ENCODE results near the gene INHA. TPM values are rescaled to one million over a fixed set of nuclear protein-coding genes. Genes with fewer than 3 reads are reported as not detected.

Gene INHA
- total RNA-seq, 4 donors from 2014 or later, result 0.58 to 1.4 (median 0.84) TPM; not detected in 1

DNA sequence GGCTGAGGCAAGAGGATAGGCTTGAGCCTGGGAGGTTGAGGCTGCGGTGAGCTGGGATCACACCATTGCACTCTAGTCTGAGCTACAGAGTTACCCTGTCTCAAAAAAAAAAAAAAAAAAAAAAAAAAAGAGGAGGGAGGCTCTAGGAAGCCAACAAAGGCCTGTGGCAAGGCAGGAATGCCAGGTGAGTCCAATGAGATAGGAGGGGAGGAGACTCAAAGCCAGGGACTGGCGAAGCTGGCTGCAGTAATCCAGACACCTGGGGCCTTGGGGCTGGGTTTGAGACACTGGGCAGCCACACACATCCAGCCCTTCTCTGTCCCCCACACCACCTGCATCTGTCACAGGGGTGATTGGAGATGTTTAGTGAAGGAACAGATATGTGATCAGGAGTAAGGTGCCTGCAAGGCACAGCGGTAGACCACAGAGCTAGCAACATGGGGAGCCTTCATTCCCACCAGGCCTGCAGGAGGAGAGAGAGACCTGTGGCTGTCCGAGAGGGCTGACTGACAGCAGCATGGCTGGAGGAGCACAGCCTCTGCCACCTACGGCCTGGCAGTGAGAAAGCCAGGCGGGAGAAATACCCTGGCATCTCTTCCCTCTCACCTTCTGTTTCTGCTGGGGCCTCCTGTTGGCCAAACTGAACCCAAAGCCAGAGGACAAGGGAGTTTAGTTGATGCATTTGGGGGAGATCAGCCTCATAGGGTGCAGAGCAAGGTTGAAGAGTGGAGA, 38.0 kb upstream of the INHA start:
- no peak overlapping the region for H3K4me3 ChIP-seq (ENCODE audit: low read depth, poor library complexity, severe bottlenecking)
- intact Hi-C loops (cut with DNase I; ENCODE audit: low total_unique reads), result loop anchor here (5.0 kb wide), 1 partner anchor 127 kb away; no protein-coding TSS in a partner anchor
- no peak for DNase-seq (ENCODE audit: low spot score in 2 of 2)
- TF ChIP-seq, protein P1, sequence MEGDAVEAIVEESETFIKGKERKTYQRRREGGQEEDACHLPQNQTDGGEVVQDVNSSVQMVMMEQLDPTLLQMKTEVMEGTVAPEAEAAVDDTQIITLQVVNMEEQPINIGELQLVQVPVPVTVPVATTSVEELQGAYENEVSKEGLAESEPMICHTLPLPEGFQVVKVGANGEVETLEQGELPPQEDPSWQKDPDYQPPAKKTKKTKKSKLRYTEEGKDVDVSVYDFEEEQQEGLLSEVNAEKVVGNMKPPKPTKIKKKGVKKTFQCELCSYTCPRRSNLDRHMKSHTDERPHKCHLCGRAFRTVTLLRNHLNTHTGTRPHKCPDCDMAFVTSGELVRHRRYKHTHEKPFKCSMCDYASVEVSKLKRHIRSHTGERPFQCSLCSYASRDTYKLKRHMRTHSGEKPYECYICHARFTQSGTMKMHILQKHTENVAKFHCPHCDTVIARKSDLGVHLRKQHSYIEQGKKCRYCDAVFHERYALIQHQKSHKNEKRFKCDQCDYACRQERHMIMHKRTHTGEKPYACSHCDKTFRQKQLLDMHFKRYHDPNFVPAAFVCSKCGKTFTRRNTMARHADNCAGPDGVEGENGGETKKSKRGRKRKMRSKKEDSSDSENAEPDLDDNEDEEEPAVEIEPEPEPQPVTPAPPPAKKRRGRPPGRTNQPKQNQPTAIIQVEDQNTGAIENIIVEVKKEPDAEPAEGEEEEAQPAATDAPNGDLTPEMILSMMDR (IDR thresholded peaks at IDR 0.05), result no peak
- TF ChIP-seq POLR2A (IDR thresholded peaks at IDR 0.05), result no peak
- 81 to 90% methylated on average over 6 of the region's 6 CpGs for WGBS, 2 donors

DNA sequence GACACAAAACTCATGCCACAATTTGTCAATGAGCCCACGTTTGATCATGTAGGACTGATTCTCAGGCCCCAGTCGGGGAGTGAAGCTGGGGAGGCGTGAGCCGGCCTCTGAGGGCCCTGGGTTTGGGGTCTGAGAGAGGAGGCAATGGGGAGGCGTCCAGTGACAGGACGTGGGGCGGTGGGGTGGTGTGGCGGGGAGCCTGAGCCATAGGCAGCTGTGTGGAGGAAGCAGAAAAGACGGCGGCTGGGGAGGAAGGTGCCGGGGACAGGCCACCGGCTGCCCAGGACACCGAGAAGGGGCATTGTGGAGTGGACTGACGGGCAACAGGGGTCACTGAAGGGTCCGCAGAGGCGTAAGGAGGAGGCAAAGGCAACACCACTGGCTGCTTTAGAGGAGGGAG, 35.7 kb upstream of the INHA start:
- 77 to 83% methylated on average over 15 to 16 of the region's 16 CpGs for WGBS, 2 donors
- no peak overlapping the region for H3K4me3 ChIP-seq (ENCODE audit: low read depth, poor library complexity, severe bottlenecking)
- no peak for DNase-seq (ENCODE audit: low spot score in 2 of 2)
- intact Hi-C loops (cut with DNase I; ENCODE audit: low total_unique reads), result no loop called here
- no peak for TF ChIP-seq POLR2A (IDR thresholded peaks at IDR 0.05)
- TF ChIP-seq, protein P1 (IDR thresholded peaks at IDR 0.05), result no peak

DNA sequence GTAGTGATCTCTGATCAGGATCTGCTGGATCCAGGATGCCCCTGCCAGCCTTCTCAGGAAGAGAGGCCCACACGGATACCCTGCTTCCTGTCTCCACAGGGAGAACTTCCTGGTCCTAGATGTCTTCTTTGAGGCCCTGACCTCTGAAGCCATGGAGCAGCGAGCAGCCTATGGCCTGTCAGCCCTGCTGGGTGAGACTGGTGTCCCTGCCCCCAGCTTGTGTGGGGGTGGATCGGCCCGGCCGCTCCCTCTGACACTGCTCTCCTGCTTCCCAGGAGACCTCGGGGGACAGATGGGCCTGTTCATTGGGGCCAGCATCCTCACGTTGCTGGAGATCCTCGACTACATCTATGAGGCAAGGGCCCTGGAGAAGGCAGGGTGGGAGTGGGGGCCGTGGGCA, 35.1 kb upstream of the INHA start:
- intact Hi-C loops (cut with DNase I; ENCODE audit: low total_unique reads), result no loop called here
- DNase-seq (ENCODE audit: low spot score in 2 of 2), result no peak
- WGBS, 2 donors, result 49 to 60% methylated on average over 9 of the region's 9 CpGs
- TF ChIP-seq, protein P1 (IDR thresholded peaks at IDR 0.05), result no peak
- no peak for TF ChIP-seq POLR2A (IDR thresholded peaks at IDR 0.05)
- no peak overlapping the region for H3K4me3 ChIP-seq (ENCODE audit: low read depth, poor library complexity, severe bottlenecking)

DNA sequence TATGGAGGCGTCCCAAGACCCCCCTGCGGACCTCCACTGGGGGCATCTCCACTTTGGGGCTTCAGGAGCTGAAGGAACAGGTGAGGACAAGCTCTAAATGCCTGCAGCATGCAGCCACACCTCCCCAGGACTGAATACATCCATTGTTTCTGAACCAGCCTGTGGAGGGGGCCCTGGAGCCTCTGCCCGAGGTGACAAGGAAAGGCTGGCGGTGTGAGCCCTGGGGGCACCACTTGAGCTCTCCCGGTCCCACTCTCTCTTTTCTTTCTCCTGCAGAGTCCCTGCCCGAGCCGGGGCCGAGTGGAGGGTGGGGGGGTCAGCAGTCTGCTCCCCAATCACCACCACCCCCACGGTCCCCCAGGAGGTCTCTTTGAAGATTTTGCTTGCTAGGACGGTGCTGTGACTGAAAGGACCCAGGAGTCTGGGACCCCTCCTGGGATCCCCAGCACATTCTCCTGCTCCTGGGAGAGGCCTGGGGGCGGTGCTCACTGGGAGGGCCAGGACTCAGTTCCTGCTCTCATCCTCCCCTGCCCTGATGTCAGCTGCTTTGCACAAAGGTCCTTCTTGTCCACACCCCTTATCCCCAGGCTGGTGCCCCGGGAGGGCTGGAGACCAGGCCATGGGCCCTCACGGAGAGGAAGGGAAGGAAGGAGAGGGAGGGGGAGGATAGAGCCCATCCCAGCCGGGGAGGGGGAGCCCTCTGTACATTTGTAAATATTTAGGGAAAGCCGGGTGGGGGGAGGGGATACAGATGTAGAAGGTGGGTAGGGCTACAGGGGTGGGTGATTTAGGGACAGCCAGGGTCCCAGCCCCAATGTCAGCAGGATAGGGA, 34.2 kb upstream of the INHA start:
- no peak overlapping the region for H3K4me3 ChIP-seq (ENCODE audit: low read depth, poor library complexity, severe bottlenecking)
- intact Hi-C loops (cut with DNase I; ENCODE audit: low total_unique reads), result no loop called here
- TF ChIP-seq, protein P1 (IDR thresholded peaks at IDR 0.05), result no peak
- no peak for DNase-seq (ENCODE audit: low spot score in 2 of 2)
- 44 to 56% methylated on average over 13 to 14 of the region's 15 CpGs for WGBS, 2 donors

DNA sequence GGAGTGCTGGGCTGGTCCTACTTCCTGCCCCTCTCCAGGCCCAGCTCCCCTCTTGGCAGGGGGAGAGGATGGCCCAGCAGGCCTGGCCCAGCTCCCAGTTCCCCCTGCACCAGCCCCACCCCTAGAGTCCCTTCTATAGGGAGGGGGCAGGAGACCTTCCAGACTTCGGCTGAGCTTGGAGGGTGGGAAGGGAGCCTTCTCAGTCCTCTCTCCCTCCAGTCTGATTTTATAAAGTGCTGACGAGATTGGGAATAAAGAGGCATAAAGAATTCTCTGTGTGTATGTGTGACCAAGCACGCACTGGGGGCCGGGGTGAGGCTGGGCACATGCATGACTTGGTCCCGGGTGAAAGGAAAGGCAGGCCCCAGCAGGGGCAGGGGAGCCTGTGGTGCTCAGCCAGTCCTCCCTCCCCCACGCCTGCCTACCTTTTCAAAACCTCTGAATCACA, 33.6 kb upstream of the INHA start:
- intact Hi-C loops (cut with DNase I; ENCODE audit: low total_unique reads), result no loop called here

More for the DNA sequence above, 33.6 kb upstream of the INHA start:
- TF ChIP-seq POLR2A (IDR thresholded peaks at IDR 0.05), result no peak
- TF ChIP-seq, protein P1 (IDR thresholded peaks at IDR 0.05), result no peak
- H3K4me3 ChIP-seq (ENCODE audit: low read depth, poor library complexity, severe bottlenecking), result no peak overlapping the region
- 74 to 75% methylated on average over 6 of the region's 6 CpGs for WGBS, 2 donors
- DNase-seq (ENCODE audit: low spot score in 2 of 2), result no peak

Data from lower leg skin (tissue), 4 donors.